Measurements from ENCODE around the gene TMEM184B. TPM values are rescaled to one million over a fixed set of nuclear protein-coding genes. Genes with fewer than 3 reads are reported as not detected.
A peak's percentile ranks its signal among the peaks of the same experiment; 100 is the strongest.

TMEM184B gene
- total and polyA plus RNA-seq, 7 experiments from 2014 or later: 9.0 to 41.3 (median 34.8) TPM

- Mint-ChIP-seq H3K9me3 (peaks cover 0 to 4% (median 0%) of the 10 kb centered on the region in 11 donors), H3K27me3 (no peaks in the 10 kb centered on the region), H3K27ac (no peak overlapping the region), H3K36me3 (peaks cover 4 to 36% (median 12%) of the 10 kb centered on the region in 5 donors), H3K4me3 (no peak overlapping the region), H3K4me1 (peaks cover 0 to 15% (median 10%) of the 10 kb centered on the region in 7 donors)
- ChIA-PET POLR2A (interaction anchor here (0.6 kb wide), 1 partner anchor 683 kb away, joined by 3 read pairs; no protein-coding TSS in a partner anchor), CTCF (no interaction called here)
- Histone ChIP-seq H3K27me3 (ENCODE audit: control insufficient read depth in 2 of 2, insufficient read depth in 2 of 2, low read length in 2 of 2) (no peaks in the 10 kb centered on the region), H3K9me3 (ENCODE audit: control insufficient read depth in 2 of 3, low read length in 3 of 3) (no peaks in the 10 kb centered on the region), H3K27ac (ENCODE audit: low read depth, low read length) (no peak overlapping the region), H3K4me3 (ENCODE audit: low read length) (no peak overlapping the region), H3K36me3 (ENCODE audit: control insufficient read depth in 2 of 3, insufficient read depth in 3 of 3, low read length in 3 of 3) (peaks cover 0 to 39% (median 2%) of the 10 kb centered on the region in 3 experiments), H3K4me1 (ENCODE audit: control insufficient read depth in 2 of 2, insufficient read depth in 2 of 2, low read length in 2 of 2) (no peaks in the 10 kb centered on the region)
- intact Hi-C loops (cut with micrococcal nuclease): no loop called here
- DNase-seq (no peak), ATAC-seq (no peak)
Measured at GRCh38 chr22:38249301-38249700, 23.5 kb downstream of the TMEM184B start.

GRCh38 chr22:38248280-38248679, 24.5 kb downstream of the TMEM184B start:
- H3K36me3 ChIP-seq (ENCODE audit: control insufficient read depth in 2 of 3, insufficient read depth in 3 of 3, low read length in 3 of 3): peaks cover 0 to 49% (median 5%) of the 10 kb centered on the region in 3 experiments
- no peak overlapping the region for H3K27ac Mint-ChIP-seq
- no peak overlapping the region for H3K4me3 Mint-ChIP-seq
- H3K4me1 Mint-ChIP-seq: peaks cover 0 to 15% (median 7%) of the 10 kb centered on the region in 7 donors
- no peaks in the 10 kb centered on the region for H3K27me3 ChIP-seq (ENCODE audit: control insufficient read depth in 2 of 2, insufficient read depth in 2 of 2, low read length in 2 of 2)
- no peaks in the 10 kb centered on the region for H3K9me3 ChIP-seq (ENCODE audit: control insufficient read depth in 2 of 3, low read length in 3 of 3)
- CTCF ChIA-PET: interaction anchor here (0.5 kb wide), 1 partner anchor 64 kb away, joined by 3 read pairs; no protein-coding TSS in a partner anchor
- peaks cover 0 to 4% (median 0%) of the 10 kb centered on the region in 11 donors for H3K9me3 Mint-ChIP-seq
- no peak for DNase-seq
- H3K4me1 ChIP-seq (ENCODE audit: control insufficient read depth in 2 of 2, insufficient read depth in 2 of 2, low read length in 2 of 2): no peaks in the 10 kb centered on the region
- POLR2A ChIA-PET: no interaction called here
- no peak overlapping the region for H3K27ac ChIP-seq (ENCODE audit: low read depth, low read length)
- H3K36me3 Mint-ChIP-seq: peaks cover 7 to 44% (median 12%) of the 10 kb centered on the region in 5 donors
- intact Hi-C loops (cut with micrococcal nuclease): no loop called here
- no peaks in the 10 kb centered on the region for H3K27me3 Mint-ChIP-seq
- H3K4me3 ChIP-seq (ENCODE audit: low read length): no peak overlapping the region
- no peak for ATAC-seq

- Mint-ChIP-seq H3K27ac (peak overlapping the region in 1 of 9 donors; percentile 45), H3K36me3 (peaks cover 7 to 44% (median 12%) of the 10 kb centered on the region in 5 donors), H3K27me3 (no peaks in the 10 kb centered on the region), H3K9me3 (peaks cover 0 to 4% (median 0%) of the 10 kb centered on the region in 11 donors), H3K4me3 (no peak overlapping the region), H3K4me1 (peaks cover 0 to 15% (median 7%) of the 10 kb centered on the region in 7 donors)
- Histone ChIP-seq H3K36me3 (ENCODE audit: control insufficient read depth in 2 of 3, insufficient read depth in 3 of 3, low read length in 3 of 3) (peaks cover 0 to 53% (median 5%) of the 10 kb centered on the region in 3 experiments), H3K27me3 (ENCODE audit: control insufficient read depth in 2 of 2, insufficient read depth in 2 of 2, low read length in 2 of 2) (no peaks in the 10 kb centered on the region), H3K4me1 (ENCODE audit: control insufficient read depth in 2 of 2, insufficient read depth in 2 of 2, low read length in 2 of 2) (no peaks in the 10 kb centered on the region), H3K27ac (ENCODE audit: low read depth, low read length) (no peak overlapping the region), H3K4me3 (ENCODE audit: low read length) (no peak overlapping the region), H3K9me3 (ENCODE audit: control insufficient read depth in 2 of 3, low read length in 3 of 3) (no peaks in the 10 kb centered on the region)
- ChIA-PET CTCF (interaction anchor here (0.5 kb wide), 1 partner anchor 64 kb away, joined by 3 read pairs; no protein-coding TSS in a partner anchor), POLR2A (no interaction called here)
- DNase-seq (no peak), ATAC-seq (no peak)
- intact Hi-C loops (cut with micrococcal nuclease): no loop called here
Measured at GRCh38 chr22:38247713-38248112, 25.1 kb downstream of the TMEM184B start.

- Mint-ChIP-seq H3K27me3 (no peaks in the 10 kb centered on the region), H3K27ac (peak overlapping the region in 1 of 9 donors; percentile 38), H3K9me3 (peaks cover 0 to 4% (median 0%) of the 10 kb centered on the region in 11 donors), H3K36me3 (peaks cover 8 to 44% (median 12%) of the 10 kb centered on the region in 5 donors), H3K4me3 (no peak overlapping the region), H3K4me1 (peaks cover 0 to 15% (median 7%) of the 10 kb centered on the region in 7 donors)
- ChIA-PET CTCF (no interaction called here), POLR2A (no interaction called here)
- intact Hi-C loops (cut with micrococcal nuclease): no loop called here
- DNase-seq (no peak), ATAC-seq (no peak)
- H3K36me3 ChIP-seq (ENCODE audit: control insufficient read depth in 2 of 3, insufficient read depth in 3 of 3, low read length in 3 of 3): peaks cover 0 to 53% (median 5%) of the 10 kb centered on the region in 3 experiments
- H3K4me3 ChIP-seq (ENCODE audit: low read length): no peak overlapping the region
- H3K27ac ChIP-seq (ENCODE audit: low read depth, low read length): no peak overlapping the region
- H3K4me1 ChIP-seq (ENCODE audit: control insufficient read depth in 2 of 2, insufficient read depth in 2 of 2, low read length in 2 of 2): no peaks in the 10 kb centered on the region
- no peaks in the 10 kb centered on the region for H3K27me3 ChIP-seq (ENCODE audit: control insufficient read depth in 2 of 2, insufficient read depth in 2 of 2, low read length in 2 of 2)
- H3K9me3 ChIP-seq (ENCODE audit: control insufficient read depth in 2 of 3, low read length in 3 of 3): no peaks in the 10 kb centered on the region
Measured at GRCh38 chr22:38246692-38247091, 26.1 kb downstream of the TMEM184B start.

- H3K27me3 Mint-ChIP-seq: no peaks in the 10 kb centered on the region
- Histone ChIP-seq H3K4me1 (ENCODE audit: control insufficient read depth in 2 of 2, insufficient read depth in 2 of 2, low read length in 2 of 2) (no peaks in the 10 kb centered on the region), H3K27me3 (ENCODE audit: control insufficient read depth in 2 of 2, insufficient read depth in 2 of 2, low read length in 2 of 2) (no peaks in the 10 kb centered on the region), H3K4me3 (ENCODE audit: low read length) (no peak overlapping the region), H3K36me3 (ENCODE audit: control insufficient read depth in 2 of 3, insufficient read depth in 3 of 3, low read length in 3 of 3) (peaks cover 0 to 54% (median 5%) of the 10 kb centered on the region in 3 experiments), H3K27ac (ENCODE audit: low read depth, low read length) (no peak overlapping the region), H3K9me3 (ENCODE audit: control insufficient read depth in 2 of 3, low read length in 3 of 3) (no peaks in the 10 kb centered on the region)
- H3K4me3 Mint-ChIP-seq: no peak overlapping the region
- no peak for ATAC-seq
- peak overlapping the region in 1 of 9 donors; percentile 36 for H3K27ac Mint-ChIP-seq
- DNase-seq: no peak
- peaks cover 8 to 44% (median 12%) of the 10 kb centered on the region in 5 donors for H3K36me3 Mint-ChIP-seq
- peaks cover 0 to 4% (median 0%) of the 10 kb centered on the region in 11 donors for H3K9me3 Mint-ChIP-seq
- H3K4me1 Mint-ChIP-seq: peaks cover 0 to 15% (median 7%) of the 10 kb centered on the region in 7 donors
- intact Hi-C loops (cut with micrococcal nuclease): no loop called here
- ChIA-PET POLR2A (no interaction called here), CTCF (no interaction called here)
Measured at GRCh38 chr22:38246046-38246658, 26.7 kb downstream of the TMEM184B start.

GRCh38 chr22:38244106-38244505, 28.7 kb downstream of the TMEM184B start:
- Mint-ChIP-seq H3K27me3 (no peaks in the 10 kb centered on the region), H3K27ac (no peak overlapping the region), H3K36me3 (peaks cover 5 to 30% (median 11%) of the 10 kb centered on the region in 5 donors), H3K9me3 (peaks cover 0 to 3% (median 0%) of the 10 kb centered on the region in 11 donors), H3K4me3 (no peak overlapping the region), H3K4me1 (peaks cover 0 to 8% (median 3%) of the 10 kb centered on the region in 7 donors)
- no peak for ATAC-seq
- no peak overlapping the region for H3K27ac ChIP-seq (ENCODE audit: low read depth, low read length)
- intact Hi-C loops (cut with micrococcal nuclease): no loop called here
- no peaks in the 10 kb centered on the region for H3K9me3 ChIP-seq (ENCODE audit: control insufficient read depth in 2 of 3, low read length in 3 of 3)
- no peaks in the 10 kb centered on the region for H3K27me3 ChIP-seq (ENCODE audit: control insufficient read depth in 2 of 2, insufficient read depth in 2 of 2, low read length in 2 of 2)
- no peak overlapping the region for H3K4me3 ChIP-seq (ENCODE audit: low read length)
- ChIA-PET CTCF (no interaction called here), POLR2A (interaction anchor here (1.1 kb wide), 1 partner anchor 12 kb away, joined by 3 read pairs; no protein-coding TSS in a partner anchor)
- no peak for DNase-seq
- no peaks in the 10 kb centered on the region for H3K4me1 ChIP-seq (ENCODE audit: control insufficient read depth in 2 of 2, insufficient read depth in 2 of 2, low read length in 2 of 2)
- H3K36me3 ChIP-seq (ENCODE audit: control insufficient read depth in 2 of 3, insufficient read depth in 3 of 3, low read length in 3 of 3): peaks cover 0 to 61% (median 6%) of the 10 kb centered on the region in 3 experiments

Measured in naive thymus-derived CD4-positive, alpha-beta T cell (primary cell).